Astrocyte of the spinal cord (primary cell): Measurements from ENCODE around the gene RSPH9.
A peak's percentile ranks its signal among the peaks of the same experiment; 100 is the strongest.

Experiments
- DNase-seq: peaks from one replicate; pipeline ENCODE4 v3.0.0; 2011; ENCODE audit warnings: low read depth, low spot score
- H3K4me3 ChIP-seq: 2 replicates; pipeline ENCODE4 v1.5.1; 2011; ENCODE audit warnings: low read depth, mild to moderate bottlenecking, low read length, moderate library complexity
- CTCF ChIP-seq: IDR thresholded peaks from 2 replicates; pipeline ENCODE4 v1.5.1; 2012; ENCODE audit warnings: low read depth, mild to moderate bottlenecking, low read length, inconsistent platforms
- in situ Hi-C: cut with HindIII; loops from 2 replicates; pipeline ENCODE4 v1.10.0; 2017; ENCODE audit warnings: low sequenced_read_pairs

The RSPH9 gene

GRCh38 chr6:43687079-43687436 is 42.2 kb downstream of the RSPH9 start:
- peak overlapping the region; percentile 98 for H3K4me3 ChIP-seq
- no peak for TF ChIP-seq CTCF
- in situ Hi-C loops = no loop called here
- DNase-seq = no peak

GRCh38 chr6:43687437-43688347 is 42.9 kb downstream of the RSPH9 start, which contains the start of gene MRPS18A:
Gene MRPS18A (minus strand): TSS chr6:43687791. CDS start chr6:43687779, 12 bp downstream.
- TF ChIP-seq CTCF = no peak
- in situ Hi-C loops = no loop called here
- H3K4me3 ChIP-seq = peak within 1 kb of the TSS; percentile 98
- DNase-seq = peak; percentile 71

GRCh38 chr6:43689421-43689820 is 44.6 kb downstream of the RSPH9 start:
- H3K4me3 ChIP-seq = no peak overlapping the region
- no peak for TF ChIP-seq CTCF
- DNase-seq = no peak
- in situ Hi-C loops = no loop called here

GRCh38 chr6:43695215-43695966 is 50.6 kb downstream of the RSPH9 start:
- DNase-seq = no peak
- no peak overlapping the region for H3K4me3 ChIP-seq
- in situ Hi-C loops = no loop called here
- TF ChIP-seq CTCF = no peak

GRCh38 chr6:43695967-43696291 is 51.1 kb downstream of the RSPH9 start:
- no peak overlapping the region for H3K4me3 ChIP-seq
- TF ChIP-seq CTCF = no peak
- in situ Hi-C loops = no loop called here
- DNase-seq = no peak

- in situ Hi-C loops = no loop called here
- TF ChIP-seq CTCF = no peak
- H3K4me3 ChIP-seq = no peak overlapping the region
- DNase-seq = no peak
These were observed 52.6 kb downstream of the RSPH9 start for GRCh38 chr6:43697421-43697820.
